Thymus (tissue), 11 donors: Measurements from ENCODE around the gene SLC6A8. TPM values are rescaled to one million over a fixed set of nuclear protein-coding genes. Genes with fewer than 3 reads are reported as not detected.
"Not testable (repeated sequence)": the region's sequence is repeated elsewhere in the genome, so short reads cannot be mapped to it uniquely, and the experiment has no call there.

Experiments
- DNase-seq, 9 donors: peaks; one replicate each; pipeline ENCODE4 v3.0.0-alpha.2; 2013; ENCODE audit warnings: low spot score in 9 of 9, low read depth in 6 of 9, missing footprints in 1 of 9
- H3K27ac ChIP-seq, 2 donors: one replicate each; pipeline ENCODE4 v1.5.1; 2013; ENCODE audit warnings: control low read depth in 1 of 2, low read depth in 1 of 2, low read length in 1 of 2, mild to moderate bottlenecking in 1 of 2, moderate library complexity in 1 of 2
- H3K27me3 ChIP-seq, 2 donors: one replicate each; pipeline ENCODE4 v1.5.1; 2013; ENCODE audit warnings: low read length in 1 of 2; ENCODE audit not compliant: control insufficient read depth in 2 of 2, insufficient read depth in 1 of 2
- H3K36me3 ChIP-seq, 2 donors: one replicate each; pipeline ENCODE4 v1.5.1; 2013; ENCODE audit warnings: low read length in 1 of 2, mild to moderate bottlenecking in 1 of 2, moderate library complexity in 1 of 2; ENCODE audit not compliant: control insufficient read depth in 2 of 2, insufficient read depth in 2 of 2
- H3K4me1 ChIP-seq, 2 donors: one replicate each; pipeline ENCODE4 v1.5.1; 2013; ENCODE audit warnings: low read length in 2 of 2; ENCODE audit not compliant: control insufficient read depth in 2 of 2, insufficient read depth in 2 of 2
- H3K4me3 ChIP-seq, 2 donors: one replicate each; pipeline ENCODE4 v1.5.1; 2013; ENCODE audit warnings: low read length in 2 of 2, control low read depth in 1 of 2, mild to moderate bottlenecking in 1 of 2
- H3K9me3 ChIP-seq, 2 donors: one replicate each; pipeline ENCODE4 v1.5.1; 2013; ENCODE audit warnings: low read length in 1 of 2, mild to moderate bottlenecking in 1 of 2; ENCODE audit not compliant: control insufficient read depth in 2 of 2, insufficient read depth in 1 of 2
- WGBS: extraction: QIAGEN DNeasy Blood & Tissue Kit; methylation state at CpG from one replicate; pipeline ENCODE4 v1.1.7; 2013; 5-methylcytosine and 5-hydroxymethylcytosine counted together
- polyA plus RNA-seq: library from polyadenylated mRNA; stranded (reverse); fragments of 200-250 nt; gene quantifications from one replicate; pipeline ENCODE4 v1.2.3, GENCODE V29; 2013
- total RNA-seq: library from RNA; stranded (reverse); fragments of 120-200 nt; gene quantifications from one replicate; pipeline ENCODE4 v1.2.4, GENCODE V29; 2013
- donor health status: healthy.

Gene SLC6A8
- total and polyA plus RNA-seq, 2 donors = 5.5 to 18.2 TPM

DNA sequence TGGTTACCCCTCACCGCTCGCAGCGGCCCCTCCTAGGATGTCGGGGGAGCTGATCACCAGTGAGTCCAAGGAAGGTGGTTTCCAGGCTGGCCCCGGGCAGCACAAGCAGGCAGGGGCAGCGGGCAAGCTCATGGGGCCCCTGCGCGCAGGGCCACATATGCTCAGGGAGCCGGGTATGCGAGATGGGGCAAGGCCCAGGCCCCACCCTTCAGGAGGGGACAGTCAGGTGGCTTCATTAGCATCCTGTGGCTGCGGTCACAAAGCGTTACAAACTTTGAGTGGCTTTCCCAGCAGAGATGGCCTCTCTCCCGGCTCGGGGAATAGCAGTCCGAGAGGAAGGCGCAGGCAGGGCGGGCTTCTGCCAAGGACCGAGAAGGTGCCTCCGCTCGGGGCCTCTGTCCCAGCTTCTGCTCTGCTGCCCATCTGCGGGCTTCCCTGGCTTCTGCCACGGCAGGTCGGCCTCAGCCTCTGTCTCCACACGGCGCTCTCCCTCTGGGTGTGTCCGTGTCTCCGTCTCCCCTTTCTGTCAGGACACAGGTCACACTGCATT, 50.4 kb downstream of the SLC6A8 start:
- H3K36me3 ChIP-seq = peaks cover 0 to 19% of the 10 kb centered on the region in 2 donors
- H3K9me3 ChIP-seq = no peaks in the 10 kb centered on the region
- H3K4me1 ChIP-seq = peaks cover 0 to 21% of the 10 kb centered on the region in 2 donors
- no peak for DNase-seq
- H3K4me3 ChIP-seq = no peak overlapping the region
- H3K27me3 ChIP-seq = no peaks in the 10 kb centered on the region
- WGBS = 96% methylated on average over 27 of the region's 27 CpGs
- no peak overlapping the region for H3K27ac ChIP-seq

DNA sequence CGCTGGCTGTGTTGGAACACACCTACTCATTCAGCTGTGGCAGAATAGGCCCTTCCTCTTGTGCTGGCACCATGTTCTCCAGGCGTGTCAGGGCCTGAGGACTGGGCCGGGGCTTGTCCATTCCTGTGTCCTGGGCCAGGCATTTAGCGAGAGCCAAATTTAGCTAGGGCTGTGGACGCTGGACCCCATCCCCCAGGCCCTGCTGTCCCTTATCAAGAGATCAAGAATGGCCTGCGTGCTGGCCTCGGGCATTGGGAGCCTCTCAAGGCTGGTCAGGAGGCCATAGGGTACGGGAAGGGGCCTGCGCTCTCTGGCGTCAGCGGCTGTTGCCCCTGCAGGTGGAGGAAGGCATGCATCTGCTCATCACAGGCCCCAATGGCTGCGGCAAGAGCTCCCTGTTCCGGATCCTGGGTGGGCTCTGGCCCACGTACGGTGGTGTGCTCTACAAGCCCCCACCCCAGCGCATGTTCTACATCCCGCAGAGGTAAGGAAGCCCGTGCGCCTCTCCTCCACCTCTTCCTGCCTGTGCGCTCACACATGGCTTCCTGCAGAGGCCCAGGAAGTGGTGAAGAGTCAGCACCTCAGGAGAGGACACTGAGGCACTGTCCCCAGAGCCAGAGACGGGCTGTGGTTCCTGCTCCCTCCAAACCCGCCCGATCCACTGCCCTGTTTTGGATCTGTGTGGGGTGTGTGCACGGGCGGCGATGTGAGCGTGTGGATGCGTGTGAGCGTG, 52.2 kb downstream of the SLC6A8 start:
- Histone ChIP-seq H3K4me1 (peaks cover 0 to 30% of the 10 kb centered on the region in 2 donors), H3K27me3 (no peaks in the 10 kb centered on the region), H3K27ac (peak overlapping the region in 1 of 2 donors; percentile 28), H3K9me3 (no peaks in the 10 kb centered on the region), H3K4me3 (no peak overlapping the region), H3K36me3 (peaks cover 0 to 16% of the 10 kb centered on the region in 2 donors)
- 75% methylated on average over 29 of the region's 29 CpGs for WGBS
- peak in 1 of 9 donors; percentile 54 for DNase-seq

DNA sequence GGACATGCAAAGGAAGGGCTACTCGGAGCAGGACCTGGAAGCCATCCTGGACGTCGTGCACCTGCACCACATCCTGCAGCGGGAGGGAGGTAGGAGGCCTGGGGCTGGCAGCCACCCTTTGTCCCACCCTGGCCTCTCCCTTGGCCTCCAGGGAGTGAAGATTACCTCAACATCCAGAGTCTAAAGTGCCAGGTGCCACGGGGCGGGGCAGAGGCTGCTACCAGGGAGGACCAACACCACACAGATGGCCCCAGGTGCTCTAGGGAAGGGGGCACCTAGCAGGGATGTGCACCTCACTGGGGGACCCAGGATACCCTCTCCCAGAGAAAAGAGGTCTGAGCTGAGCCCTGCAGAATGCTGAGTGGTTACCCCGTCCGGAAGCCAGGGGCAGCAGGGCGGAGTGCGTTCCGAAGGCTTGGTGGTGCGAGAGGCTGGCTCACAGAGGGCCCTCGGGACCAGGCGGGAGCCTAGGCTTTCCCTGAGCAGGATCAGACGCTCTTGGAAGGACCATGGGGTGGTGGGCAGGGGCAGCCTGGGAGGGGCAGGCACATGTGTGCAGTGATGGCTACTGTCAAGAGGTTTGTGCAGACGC, 53.0 kb downstream of the SLC6A8 start:
- WGBS = 95% methylated on average over 16 of the region's 16 CpGs

DNA sequence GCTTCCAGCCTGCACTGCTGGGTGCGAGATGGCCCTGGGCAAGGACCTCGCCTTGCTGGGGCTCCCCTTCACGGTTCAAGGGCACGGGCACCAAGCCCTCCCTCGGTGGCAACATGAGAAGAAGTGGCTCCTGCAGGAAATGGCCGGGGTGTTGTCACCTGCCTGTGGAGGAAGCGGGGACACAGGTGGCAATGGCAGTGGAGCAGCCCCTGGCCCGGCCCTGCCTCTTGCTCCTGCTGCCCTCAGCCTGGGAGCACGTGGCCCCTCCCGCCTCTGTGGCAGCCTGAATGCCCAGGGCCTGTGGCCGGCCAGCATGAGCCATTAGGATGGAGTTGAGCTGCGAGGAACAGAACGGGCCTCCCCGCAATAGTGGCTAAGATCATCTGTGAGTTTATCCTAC, 53.7 kb downstream of the SLC6A8 start:
- 74% methylated on average over 14 of the region's 14 CpGs for WGBS
- Histone ChIP-seq H3K9me3 (no peaks in the 10 kb centered on the region), H3K27ac (no peak overlapping the region), H3K27me3 (no peaks in the 10 kb centered on the region), H3K4me1 (peaks cover 0 to 30% of the 10 kb centered on the region in 2 donors), H3K4me3 (no peak overlapping the region), H3K36me3 (peaks cover 0 to 13% of the 10 kb centered on the region in 2 donors)
- DNase-seq = no peak

More for the DNA sequence above, 53.0 kb downstream of the SLC6A8 start:
- Histone ChIP-seq H3K27me3 (no peaks in the 10 kb centered on the region), H3K4me3 (no peak overlapping the region), H3K36me3 (peaks cover 0 to 16% of the 10 kb centered on the region in 2 donors), H3K27ac (no peak overlapping the region), H3K9me3 (no peaks in the 10 kb centered on the region), H3K4me1 (peaks cover 0 to 30% of the 10 kb centered on the region in 2 donors)
- no peak for DNase-seq

DNA sequence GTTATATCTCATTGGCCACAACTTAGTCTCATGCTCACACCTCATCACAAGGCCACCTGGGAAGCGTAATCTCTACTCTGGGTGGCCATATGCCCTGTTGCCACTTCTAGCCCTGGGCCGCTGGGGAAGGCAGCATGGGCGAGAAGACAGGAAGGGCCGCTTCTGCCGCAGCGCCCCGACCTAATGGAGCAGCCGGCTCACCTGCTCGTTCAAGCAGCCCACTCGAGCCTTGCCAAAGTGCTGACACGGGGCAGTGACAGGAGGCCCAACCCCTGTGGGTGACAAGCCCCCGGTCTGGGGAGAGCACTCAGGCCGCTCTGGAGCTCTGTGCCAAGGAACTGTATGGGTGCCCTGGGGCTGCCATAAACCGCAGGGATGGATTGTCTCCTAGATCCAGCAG, 54.4 kb downstream of the SLC6A8 start:
- not testable (repeated sequence) for H3K27me3 ChIP-seq, H3K27ac ChIP-seq, H3K9me3 ChIP-seq, DNase-seq, H3K36me3 ChIP-seq, H3K4me3 ChIP-seq
- 97% methylated on average over 14 of the region's 14 CpGs for WGBS
- H3K4me1 ChIP-seq = peaks cover 0 to 30% of the 10 kb centered on the region in 2 donors

DNA sequence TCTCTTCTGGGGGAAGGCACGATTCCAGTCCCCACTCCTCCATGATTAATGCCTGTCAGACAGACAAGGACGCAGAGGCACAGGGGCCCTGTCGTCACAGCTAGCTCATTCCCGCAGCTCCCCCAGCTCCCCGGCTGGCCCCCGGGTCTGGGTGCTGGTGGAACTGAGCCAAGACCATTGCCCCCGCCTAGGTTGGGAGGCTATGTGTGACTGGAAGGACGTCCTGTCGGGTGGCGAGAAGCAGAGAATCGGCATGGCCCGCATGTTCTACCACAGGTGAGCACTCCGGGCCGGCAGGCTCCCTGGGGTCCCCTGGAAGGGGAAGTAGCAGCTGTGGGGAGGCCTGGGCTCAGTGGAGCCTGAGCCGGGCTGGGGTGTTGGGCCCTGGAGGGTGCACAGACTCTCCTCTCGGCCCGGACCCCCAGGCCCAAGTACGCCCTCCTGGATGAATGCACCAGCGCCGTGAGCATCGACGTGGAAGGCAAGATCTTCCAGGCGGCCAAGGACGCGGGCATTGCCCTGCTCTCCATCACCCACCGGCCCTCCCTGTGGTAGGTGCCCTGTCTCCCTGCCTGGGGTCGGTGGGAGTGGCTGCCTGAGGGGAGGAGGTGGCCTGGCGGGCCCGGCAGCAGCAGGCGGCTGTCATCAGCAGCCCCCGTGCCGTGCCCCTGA, 55.2 kb downstream of the SLC6A8 start:
- H3K27ac ChIP-seq, H3K36me3 ChIP-seq, DNase-seq, H3K27me3 ChIP-seq, H3K9me3 ChIP-seq, H3K4me3 ChIP-seq: not testable (repeated sequence)
- H3K4me1 ChIP-seq = peaks cover 0 to 30% of the 10 kb centered on the region in 2 donors
- 90% methylated on average over 32 of the region's 32 CpGs for WGBS

DNA sequence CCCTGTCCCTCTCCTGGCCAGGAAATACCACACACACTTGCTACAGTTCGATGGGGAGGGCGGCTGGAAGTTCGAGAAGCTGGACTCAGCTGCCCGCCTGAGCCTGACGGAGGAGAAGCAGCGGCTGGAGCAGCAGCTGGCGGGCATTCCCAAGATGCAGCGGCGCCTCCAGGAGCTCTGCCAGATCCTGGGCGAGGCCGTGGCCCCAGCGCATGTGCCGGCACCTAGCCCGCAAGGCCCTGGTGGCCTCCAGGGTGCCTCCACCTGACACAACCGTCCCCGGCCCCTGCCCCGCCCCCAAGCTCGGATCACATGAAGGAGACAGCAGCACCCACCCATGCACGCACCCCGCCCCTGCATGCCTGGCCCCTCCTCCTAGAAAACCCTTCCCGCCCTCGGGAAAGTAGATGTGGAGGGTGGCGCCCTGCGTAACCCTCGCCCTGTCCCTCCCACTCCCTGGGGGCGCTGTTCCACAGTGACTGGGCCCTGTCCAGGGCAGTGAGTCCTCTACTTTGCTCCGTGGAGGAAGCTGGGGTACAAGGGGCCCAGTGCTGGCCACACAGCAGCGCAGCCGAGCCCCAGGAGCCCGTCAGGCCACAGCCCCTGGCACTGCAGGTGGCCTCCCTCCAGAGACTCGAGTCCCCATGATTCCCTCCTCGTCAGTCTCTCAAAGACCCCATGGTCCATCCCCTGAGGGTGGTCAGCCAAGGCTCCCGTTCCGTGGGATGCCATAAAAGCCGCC, 55.9 kb downstream of the SLC6A8 start:
- 84% methylated on average over 35 of the region's 35 CpGs for WGBS
- not testable (repeated sequence) for H3K4me3 ChIP-seq, DNase-seq

DNA sequence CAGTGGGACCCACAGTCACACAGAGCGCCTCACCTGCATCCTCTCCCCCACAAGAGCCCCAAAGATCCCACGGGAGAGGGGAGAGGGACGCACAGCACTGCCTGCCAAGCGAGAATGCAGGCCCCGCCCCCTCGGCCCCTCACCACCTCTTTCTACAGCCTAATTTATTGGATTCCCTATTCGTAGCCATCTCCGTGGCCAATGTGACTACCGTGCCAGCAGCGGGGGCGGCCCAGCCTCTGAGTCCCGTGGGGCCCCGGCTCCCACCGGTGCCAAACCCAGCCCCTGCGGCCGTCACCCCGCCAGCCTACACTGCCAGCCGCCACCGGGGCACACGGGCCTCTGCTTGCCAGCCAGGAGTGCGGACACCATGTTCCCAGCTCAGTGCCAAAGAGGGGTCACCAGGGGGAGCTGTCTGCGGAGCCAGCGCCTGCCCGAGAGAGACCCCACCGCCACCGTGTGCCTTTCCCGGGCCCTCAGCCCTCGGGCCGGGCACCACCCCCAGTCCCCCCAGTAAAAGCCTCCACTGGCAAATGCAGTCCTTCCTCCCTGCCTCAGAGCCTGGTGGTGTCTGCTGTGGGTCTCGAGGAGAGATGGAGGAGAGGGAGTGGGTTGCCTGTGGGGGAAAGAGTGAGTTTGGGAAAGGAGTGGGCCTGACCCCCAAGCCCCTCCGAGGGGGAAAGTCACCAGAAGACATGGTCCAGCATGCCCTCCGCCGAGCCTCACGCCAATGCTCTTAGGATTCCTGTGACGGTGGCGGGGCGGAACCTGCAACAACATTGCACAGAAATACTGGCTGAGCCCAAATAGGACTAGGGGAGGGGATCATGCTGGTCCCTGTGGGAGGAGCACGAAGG, 56.7 kb downstream of the SLC6A8 start:
- Histone ChIP-seq H3K36me3 (no peaks in the 10 kb centered on the region), H3K27ac (no peak overlapping the region), H3K27me3 (no peaks in the 10 kb centered on the region), H3K9me3 (no peaks in the 10 kb centered on the region), H3K4me1 (peaks cover 0 to 27% of the 10 kb centered on the region in 2 donors), H3K4me3 (no peak overlapping the region)
- 19% methylated on average over 38 of the region's 38 CpGs for WGBS
- no peak for DNase-seq

More for the DNA sequence above, 55.9 kb downstream of the SLC6A8 start:
- H3K27me3 ChIP-seq, H3K27ac ChIP-seq, H3K9me3 ChIP-seq, H3K36me3 ChIP-seq: not testable (repeated sequence)
- peaks cover 0 to 30% of the 10 kb centered on the region in 2 donors for H3K4me1 ChIP-seq
